IMR-90 (cell line): ENCODE measurements around the gene SMCO3. TPM values are rescaled to one million over a fixed set of nuclear protein-coding genes. Genes with fewer than 3 reads are reported as not detected.

Experiments used
- ATAC-seq: fragments of 200-7000 bp; cut with Tn5 transposase; 2 replicates; pipeline ENCODE4 v1.9.1; 2020; ENCODE audit warnings: low read depth, mild to moderate bottlenecking, moderate library complexity
- BruUV-seq: library from RNA; stranded (reverse); fragments of 400-500 nt; replicated peaks from 2 replicates; lab custom pipeline; 2021; lab: Mats Ljungman, UMichigan
- CTCF ChIA-PET: fragments of 300-600 bp; formaldehyde crosslinking; extraction: SDS; loops from one replicate; lab custom pipeline; 2021; ENCODE audit warnings: antibody characterized with exemption; lab: Yijun Ruan, JAX
- POLR2A ChIA-PET: fragments of 300-600 bp; sonication (Branson Sonifier 250); formaldehyde crosslinking; loops from one replicate; lab custom pipeline; 2022; ENCODE audit warnings: antibody characterized with exemption; ENCODE audit not compliant: unreplicated experiment; lab: Charles Lee
- DNase-seq: peaks from one replicate; pipeline ENCODE4 v3.0.0; 2013
- H2AFZ ChIP-seq: replicated peaks from 2 replicates; pipeline ENCODE3; 2013; ENCODE audit warnings: low read length, mild to moderate bottlenecking; ENCODE audit not compliant: poor library complexity
- H2AK5ac ChIP-seq: 2 replicates; pipeline ENCODE4 v1.6.1; 2013; ENCODE audit warnings: low read depth, low read length, inconsistent platforms
- H2AK9ac ChIP-seq: replicated peaks from 2 replicates; pipeline ENCODE3; 2013; ENCODE audit warnings: mild to moderate bottlenecking, low read depth, low read length, moderate library complexity; ENCODE audit not compliant: poor library complexity
- H2BK120ac ChIP-seq: 2 replicates; pipeline ENCODE4 v1.6.1; 2013; ENCODE audit warnings: low read depth, low read length, inconsistent platforms
- H2BK15ac ChIP-seq: 3 replicates; pipeline ENCODE4 v1.6.1; 2013; ENCODE audit warnings: low read depth, low read length, inconsistent platforms
- H2BK20ac ChIP-seq: 2 replicates; pipeline ENCODE4 v1.6.1; 2013; ENCODE audit warnings: low read depth, mild to moderate bottlenecking, inconsistent platforms, low read length, moderate library complexity
- H2BK5ac ChIP-seq: 2 replicates; pipeline ENCODE4 v1.6.1; 2013; ENCODE audit warnings: mild to moderate bottlenecking, low read depth, low read length, inconsistent platforms; ENCODE audit not compliant: poor library complexity, severe bottlenecking
- H3K14ac ChIP-seq: replicated peaks from 2 replicates; pipeline ENCODE4 v1.6.1; 2013; ENCODE audit warnings: low read depth, low read length, inconsistent platforms
- H3K18ac ChIP-seq: 2 replicates; pipeline ENCODE4 v1.6.1; 2013; ENCODE audit warnings: low read depth, low read length, control low read depth
- H3K23ac ChIP-seq: 2 replicates; pipeline ENCODE4 v1.6.1; 2013; ENCODE audit warnings: low read depth, low read length, inconsistent platforms
- H3K27ac ChIP-seq: 2 replicates; pipeline ENCODE4 v1.5.1; 2013; ENCODE audit warnings: mild to moderate bottlenecking, control low read depth, low read length; ENCODE audit not compliant: insufficient read depth
- H3K27me3 ChIP-seq: 2 replicates; pipeline ENCODE4 v1.6.1; 2013; ENCODE audit warnings: low read length; ENCODE audit not compliant: control insufficient read depth, insufficient read depth
- H3K36me3 ChIP-seq: 2 replicates; pipeline ENCODE4 v1.6.1; 2013; ENCODE audit warnings: low read length, mixed read lengths; ENCODE audit not compliant: control insufficient read depth, insufficient read depth
- H3K4ac ChIP-seq: 2 replicates; pipeline ENCODE4 v1.6.1; 2013; ENCODE audit warnings: low read depth, low read length, inconsistent platforms
- H3K4me1 ChIP-seq: 2 replicates; pipeline ENCODE4 v1.6.1; 2013; ENCODE audit warnings: low read length, mixed read lengths; ENCODE audit not compliant: control insufficient read depth, insufficient read depth
- H3K4me2 ChIP-seq: 2 replicates; pipeline ENCODE4 v1.6.1; 2013; ENCODE audit warnings: low read depth, mild to moderate bottlenecking, control low read depth, low read length, moderate library complexity
- H3K4me3 ChIP-seq: 2 replicates; pipeline ENCODE4 v1.5.1; 2013; ENCODE audit warnings: low read depth, mild to moderate bottlenecking, control low read depth, low read length, moderate library complexity; ENCODE audit not compliant: insufficient read depth
- H3K56ac ChIP-seq: 2 replicates; pipeline ENCODE4 v1.6.1; 2013; ENCODE audit warnings: low read length, inconsistent platforms; ENCODE audit not compliant: insufficient read depth; ENCODE audit errors: extremely low read depth
- H3K79me1 ChIP-seq, 2 experiments: 2 replicates each; pipeline ENCODE4 v1.6.1; 2013; ENCODE audit warnings: low read length in 2 of 2, inconsistent platforms in 1 of 2, low read depth in 1 of 2
- H3K9ac ChIP-seq: 2 replicates; pipeline ENCODE4 v1.6.1; 2013; ENCODE audit warnings: low read depth, low read length, control low read depth
- H3K9me1 ChIP-seq: 2 replicates; pipeline ENCODE4 v1.6.1; 2013; ENCODE audit warnings: low read length, inconsistent platforms; ENCODE audit not compliant: insufficient read depth
- H3K9me3 ChIP-seq: 2 replicates; pipeline ENCODE4 v1.6.1; 2013; ENCODE audit warnings: low read length; ENCODE audit not compliant: control insufficient read depth, insufficient read depth
- H4K20me1 ChIP-seq: 2 replicates; pipeline ENCODE4 v1.6.1; 2013; ENCODE audit warnings: low read length, inconsistent platforms; ENCODE audit not compliant: insufficient read depth
- H4K5ac ChIP-seq: 2 replicates; pipeline ENCODE4 v1.6.1; 2013; ENCODE audit warnings: mild to moderate bottlenecking, low read depth, low read length, control low read depth
- H4K8ac ChIP-seq, 2 experiments: 2 replicates each; pipeline ENCODE4 v1.6.1; 2013; ENCODE audit warnings: low read depth in 2 of 2, low read length in 2 of 2, control low read depth in 1 of 2, inconsistent platforms in 1 of 2
- H4K91ac ChIP-seq: 2 replicates; pipeline ENCODE4 v1.6.1; 2013; ENCODE audit warnings: low read depth, low read length, inconsistent platforms; ENCODE audit not compliant: insufficient read depth
- FOS ChIP-seq: fragments of 150-350 bp; IDR thresholded peaks from 2 replicates; pipeline ENCODE4 v1.6.1; 2016; ENCODE audit warnings: low read depth, low read length
- MXI1 ChIP-seq: IDR thresholded peaks from 2 replicates; pipeline ENCODE4 v1.6.1; 2012; ENCODE audit warnings: low read depth, mild to moderate bottlenecking, low read length, moderate library complexity, borderline replicate concordance
- WGBS, 2 experiments: methylation state at CpG; one replicate each; pipeline versions ENCODE4 v1.1.5 to v1.1.7; 2013; ENCODE audit warnings: missing lambda C conversion rate in 2 of 2; ENCODE audit not compliant: insufficient read length in 1 of 2; ENCODE audit errors: extremely low coverage in 2 of 2; 5-methylcytosine and 5-hydroxymethylcytosine counted together
- dilution Hi-C: fragments of 300-500 bp; cut with HindIII; formaldehyde crosslinking; loops from one replicate; pipeline ENCODE4 v1.14.3; 2018; ENCODE audit warnings: low sequenced_read_pairs; ENCODE audit not compliant: unreplicated experiment
- in situ Hi-C: fragments of 300-500 bp; cut with MboI; formaldehyde crosslinking; loops from 3 replicates; pipeline ENCODE4 v1.14.3; 2019; ENCODE audit warnings: low sequenced_read_pairs, inconsistent platforms, mixed read lengths
- intact Hi-C: fragments of 100-400 bp; cut with micrococcal nuclease; formaldehyde crosslinking; loops from 2 replicates; pipeline ENCODE4 v1.10.0; 2022
- polyA plus RNA-seq, 3 experiments: library from polyadenylated mRNA; depleted of rRNA; stranded (reverse); fragments of >200 nt; gene quantifications; 2 replicates each; pipeline ENCODE4 v1.2.3, GENCODE V29; 2012; ENCODE audit warnings: low replicate concordance in 1 of 3
- total RNA-seq: library from RNA; depleted of rRNA; stranded (reverse); fragments of >200 nt; gene quantifications from 2 replicates; pipeline ENCODE4 v1.2.3, GENCODE V29; 2012
- TF ChIP-seq, protein P1 (sequence below): fragments of 150-350 bp; IDR thresholded peaks from 2 replicates; pipeline ENCODE4 v1.6.1; 2016; ENCODE audit warnings: low read depth, mild to moderate bottlenecking, low read length, moderate library complexity, borderline replicate concordance

The SMCO3 gene
- total and polyA plus RNA-seq, 2 of the 4 experiments (the other 2 are of a cell fraction), result under 0.01 to 0.07 TPM

- H3K79me1 ChIP-seq, result no peaks in the 10 kb centered on the region; a peak in 1 of 4 replicates
- ChIA-PET POLR2A (no interaction called here), CTCF (interaction anchor here (0.6 kb wide), 1 partner anchor 452 kb away, joined by 3 read pairs; no protein-coding TSS in a partner anchor)
- TF ChIP-seq MXI1 (no peak), FOS (no peak)
- TF ChIP-seq, protein P1, sequence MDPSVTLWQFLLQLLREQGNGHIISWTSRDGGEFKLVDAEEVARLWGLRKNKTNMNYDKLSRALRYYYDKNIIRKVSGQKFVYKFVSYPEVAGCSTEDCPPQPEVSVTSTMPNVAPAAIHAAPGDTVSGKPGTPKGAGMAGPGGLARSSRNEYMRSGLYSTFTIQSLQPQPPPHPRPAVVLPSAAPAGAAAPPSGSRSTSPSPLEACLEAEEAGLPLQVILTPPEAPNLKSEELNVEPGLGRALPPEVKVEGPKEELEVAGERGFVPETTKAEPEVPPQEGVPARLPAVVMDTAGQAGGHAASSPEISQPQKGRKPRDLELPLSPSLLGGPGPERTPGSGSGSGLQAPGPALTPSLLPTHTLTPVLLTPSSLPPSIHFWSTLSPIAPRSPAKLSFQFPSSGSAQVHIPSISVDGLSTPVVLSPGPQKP, result no peak
- no peak overlapping the region for H2BK5ac ChIP-seq
- H3K27ac ChIP-seq, result no peak overlapping the region
- WGBS, 2 experiments, result no CpG with 5 or more reads among the region's 3 CpGs
- no peak overlapping the region for H3K9ac ChIP-seq
- in situ Hi-C loops (loop anchor here (25.0 kb wide), 2 partner anchors 398 to 1102 kb away; partner anchors contain the start of gene STRAP), intact Hi-C loops (no loop called here), dilution Hi-C loops (no loop called here)
- no peak overlapping the region for H3K4ac ChIP-seq
- no peak overlapping the region for H3K4me2 ChIP-seq
- no peaks in the 10 kb centered on the region for H3K9me1 ChIP-seq
- no peak overlapping the region for H3K56ac ChIP-seq
- no peak overlapping the region for H2AK9ac ChIP-seq
- ATAC-seq (no peak), DNase-seq (no peak)
- H4K5ac ChIP-seq, result no peak overlapping the region
- no peak overlapping the region for H4K91ac ChIP-seq
- H3K18ac ChIP-seq, result no peak overlapping the region
- H3K4me1 ChIP-seq, result peaks cover 3% of the 10 kb centered on the region
- no TSS peak for BruUV-seq
- no peak overlapping the region for H4K8ac ChIP-seq
- no peak overlapping the region for H3K14ac ChIP-seq
- H2AFZ ChIP-seq, result no peak overlapping the region
- H2BK20ac ChIP-seq, result no peak overlapping the region
- H3K36me3 ChIP-seq, result peaks cover 23% of the 10 kb centered on the region
- no peak overlapping the region for H3K4me3 ChIP-seq
- H3K9me3 ChIP-seq, result no peaks in the 10 kb centered on the region
- H3K27me3 ChIP-seq, result no peaks in the 10 kb centered on the region
- no peaks in the 10 kb centered on the region for H4K20me1 ChIP-seq
- no peak overlapping the region for H2BK15ac ChIP-seq
- H3K23ac ChIP-seq, result no peak overlapping the region
- no peak overlapping the region for H2BK120ac ChIP-seq
- no peak overlapping the region for H2AK5ac ChIP-seq
Observed at GRCh38 chr12:14785568-14785967, 28.4 kb downstream of the SMCO3 start.
